Mucosa of stomach (tissue), 1 donor: ENCODE results near the gene CSGALNACT2.

Source experiments
- H3K27me3 ChIP-seq: one replicate; pipeline ENCODE4 v1.7.0; 2013; ENCODE audit warnings: mild to moderate bottlenecking, low read length; ENCODE audit not compliant: control insufficient read depth, insufficient read depth
- H3K36me3 ChIP-seq: one replicate; pipeline ENCODE4 v1.7.0; 2013; ENCODE audit warnings: low read length; ENCODE audit not compliant: control insufficient read depth, insufficient read depth
- H3K4me1 ChIP-seq: one replicate; pipeline ENCODE4 v1.7.0; 2013; ENCODE audit warnings: mild to moderate bottlenecking, low read length; ENCODE audit not compliant: control insufficient read depth, insufficient read depth
- H3K4me3 ChIP-seq: one replicate; pipeline ENCODE4 v1.7.0; 2013; ENCODE audit warnings: low read length
- H3K9ac ChIP-seq: one replicate; pipeline ENCODE4 v1.7.0; 2013; ENCODE audit warnings: mild to moderate bottlenecking, low read length, moderate library complexity
- H3K9me3 ChIP-seq: one replicate; pipeline ENCODE4 v1.7.0; 2013; ENCODE audit warnings: mild to moderate bottlenecking, low read length, moderate library complexity; ENCODE audit not compliant: control insufficient read depth
- donor health status: Pancreatic carcinoma.

The CSGALNACT2 gene

GRCh38 chr10:43221419-43222209, 83.4 kb downstream of the CSGALNACT2 start:
- H3K4me1 ChIP-seq = no peaks in the 10 kb centered on the region
- H3K36me3 ChIP-seq = no peaks in the 10 kb centered on the region
- no peak overlapping the region for H3K9ac ChIP-seq
- H3K4me3 ChIP-seq = no peak overlapping the region
- peaks cover 5% of the 10 kb centered on the region for H3K27me3 ChIP-seq
- no peaks in the 10 kb centered on the region for H3K9me3 ChIP-seq

- Histone ChIP-seq H3K4me3 (no peak overlapping the region), H3K4me1 (no peaks in the 10 kb centered on the region), H3K9me3 (no peaks in the 10 kb centered on the region)
Measured at GRCh38 chr10:43222210-43222720, 84.0 kb downstream of the CSGALNACT2 start.

GRCh38 chr10:43223056-43223455, 84.8 kb downstream of the CSGALNACT2 start:
- H3K27me3 ChIP-seq = peaks cover 12% of the 10 kb centered on the region
- no peak overlapping the region for H3K9ac ChIP-seq
- no peaks in the 10 kb centered on the region for H3K9me3 ChIP-seq
- no peaks in the 10 kb centered on the region for H3K4me1 ChIP-seq
- H3K36me3 ChIP-seq = no peaks in the 10 kb centered on the region
- H3K4me3 ChIP-seq = no peak overlapping the region

More at GRCh38 chr10:43222210-43222720, 84.0 kb downstream of the CSGALNACT2 start:
- no peaks in the 10 kb centered on the region for H3K36me3 ChIP-seq
- H3K9ac ChIP-seq = no peak overlapping the region
- H3K27me3 ChIP-seq = peaks cover 5% of the 10 kb centered on the region

GRCh38 chr10:43224321-43224720, 86.1 kb downstream of the CSGALNACT2 start:
- H3K4me1 ChIP-seq = peaks cover 7% of the 10 kb centered on the region
- no peak overlapping the region for H3K4me3 ChIP-seq
- H3K36me3 ChIP-seq = no peaks in the 10 kb centered on the region
- no peaks in the 10 kb centered on the region for H3K9me3 ChIP-seq
- no peak overlapping the region for H3K9ac ChIP-seq
- peaks cover 25% of the 10 kb centered on the region for H3K27me3 ChIP-seq

GRCh38 chr10:43225004-43225786, 87.0 kb downstream of the CSGALNACT2 start:
- Histone ChIP-seq H3K9me3 (no peaks in the 10 kb centered on the region), H3K36me3 (no peaks in the 10 kb centered on the region), H3K27me3 (peaks cover 33% of the 10 kb centered on the region), H3K4me1 (peaks cover 7% of the 10 kb centered on the region), H3K4me3 (no peak overlapping the region), H3K9ac (no peak overlapping the region)

- H3K4me1 ChIP-seq = peaks cover 7% of the 10 kb centered on the region
- H3K36me3 ChIP-seq = no peaks in the 10 kb centered on the region
- H3K9me3 ChIP-seq = no peaks in the 10 kb centered on the region
- peaks cover 39% of the 10 kb centered on the region for H3K27me3 ChIP-seq
- no peak overlapping the region for H3K9ac ChIP-seq
- H3K4me3 ChIP-seq = no peak overlapping the region
Measured at GRCh38 chr10:43225787-43226153, 87.5 kb downstream of the CSGALNACT2 start.

GRCh38 chr10:43226441-43226840, 88.2 kb downstream of the CSGALNACT2 start:
- peaks cover 7% of the 10 kb centered on the region for H3K4me1 ChIP-seq
- H3K36me3 ChIP-seq = no peaks in the 10 kb centered on the region
- H3K4me3 ChIP-seq = no peak overlapping the region
- peaks cover 41% of the 10 kb centered on the region for H3K27me3 ChIP-seq
- H3K9ac ChIP-seq = no peak overlapping the region
- H3K9me3 ChIP-seq = no peaks in the 10 kb centered on the region

GRCh38 chr10:43226851-43227845, 88.9 kb downstream of the CSGALNACT2 start:
- H3K4me1 ChIP-seq = peaks cover 7% of the 10 kb centered on the region
- H3K4me3 ChIP-seq = no peak overlapping the region
- H3K36me3 ChIP-seq = no peaks in the 10 kb centered on the region
- no peaks in the 10 kb centered on the region for H3K9me3 ChIP-seq
- peaks cover 48% of the 10 kb centered on the region for H3K27me3 ChIP-seq
- no peak overlapping the region for H3K9ac ChIP-seq

GRCh38 chr10:43227911-43228782, 89.9 kb downstream of the CSGALNACT2 start:
- Histone ChIP-seq H3K9me3 (no peaks in the 10 kb centered on the region), H3K4me1 (peaks cover 7% of the 10 kb centered on the region), H3K27me3 (peaks cover 48% of the 10 kb centered on the region), H3K4me3 (no peak overlapping the region), H3K36me3 (no peaks in the 10 kb centered on the region), H3K9ac (no peak overlapping the region)

- Histone ChIP-seq H3K9me3 (no peaks in the 10 kb centered on the region), H3K4me1 (peaks cover 7% of the 10 kb centered on the region), H3K4me3 (no peak overlapping the region), H3K36me3 (no peaks in the 10 kb centered on the region), H3K9ac (no peak overlapping the region), H3K27me3 (peaks cover 48% of the 10 kb centered on the region)
Measured at GRCh38 chr10:43228783-43229207, 90.5 kb downstream of the CSGALNACT2 start.
